GM06990 (cell line): ENCODE results near the gene DGKI.

ENCODE experiments used
- DNase-seq: peaks from one replicate; pipeline ENCODE4 v3.0.0-alpha.2; 2011; ENCODE audit not compliant: insufficient read length; ENCODE audit errors: extremely low read depth
- H3K27me3 ChIP-seq: replicated peaks from 2 replicates; pipeline ENCODE4 v1.6.0; 2011; ENCODE audit warnings: low read length; ENCODE audit not compliant: control insufficient read depth, insufficient read depth
- H3K36me3 ChIP-seq: 2 replicates; pipeline ENCODE4 v1.5.1; 2011; ENCODE audit warnings: low read length; ENCODE audit not compliant: control insufficient read depth, insufficient read depth
- H3K4me3 ChIP-seq: replicated peaks from 2 replicates; pipeline ENCODE4 v1.5.1; 2011; ENCODE audit warnings: low read depth, mild to moderate bottlenecking, control low read depth, low read length
- TF ChIP-seq, protein P1 (sequence below): IDR thresholded peaks from 2 replicates; pipeline ENCODE4 v1.5.1; 2011; ENCODE audit warnings: low read length, control low read depth, mild to moderate bottlenecking, inconsistent platforms; ENCODE audit not compliant: insufficient read depth, poor library complexity, severe bottlenecking

The DGKI gene

DNA sequence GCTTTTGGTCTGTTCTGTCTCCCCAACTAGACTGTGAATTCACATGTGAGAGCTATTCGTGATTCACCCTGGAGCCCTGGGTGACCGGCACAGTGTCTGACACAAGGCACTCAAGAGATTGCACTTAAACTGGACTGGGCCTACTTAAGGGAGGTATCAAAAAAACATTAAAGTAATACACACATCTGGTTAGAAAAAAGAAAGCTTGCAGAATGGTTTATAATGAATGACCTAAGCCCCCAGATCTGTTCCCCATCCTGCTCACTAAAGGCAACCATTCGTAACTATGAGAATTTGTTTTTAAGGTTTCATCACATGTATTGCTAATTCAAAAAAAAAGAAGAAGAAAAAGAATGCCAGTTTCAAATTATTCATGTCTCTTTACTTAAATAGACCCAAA is 74.5 kb downstream of the DGKI start:
- TF ChIP-seq, protein P1, sequence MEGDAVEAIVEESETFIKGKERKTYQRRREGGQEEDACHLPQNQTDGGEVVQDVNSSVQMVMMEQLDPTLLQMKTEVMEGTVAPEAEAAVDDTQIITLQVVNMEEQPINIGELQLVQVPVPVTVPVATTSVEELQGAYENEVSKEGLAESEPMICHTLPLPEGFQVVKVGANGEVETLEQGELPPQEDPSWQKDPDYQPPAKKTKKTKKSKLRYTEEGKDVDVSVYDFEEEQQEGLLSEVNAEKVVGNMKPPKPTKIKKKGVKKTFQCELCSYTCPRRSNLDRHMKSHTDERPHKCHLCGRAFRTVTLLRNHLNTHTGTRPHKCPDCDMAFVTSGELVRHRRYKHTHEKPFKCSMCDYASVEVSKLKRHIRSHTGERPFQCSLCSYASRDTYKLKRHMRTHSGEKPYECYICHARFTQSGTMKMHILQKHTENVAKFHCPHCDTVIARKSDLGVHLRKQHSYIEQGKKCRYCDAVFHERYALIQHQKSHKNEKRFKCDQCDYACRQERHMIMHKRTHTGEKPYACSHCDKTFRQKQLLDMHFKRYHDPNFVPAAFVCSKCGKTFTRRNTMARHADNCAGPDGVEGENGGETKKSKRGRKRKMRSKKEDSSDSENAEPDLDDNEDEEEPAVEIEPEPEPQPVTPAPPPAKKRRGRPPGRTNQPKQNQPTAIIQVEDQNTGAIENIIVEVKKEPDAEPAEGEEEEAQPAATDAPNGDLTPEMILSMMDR: no peak
- H3K4me3 ChIP-seq: no peak overlapping the region
- H3K36me3 ChIP-seq: no peaks in the 10 kb centered on the region
- DNase-seq: no peak
- no peaks in the 10 kb centered on the region for H3K27me3 ChIP-seq

DNA sequence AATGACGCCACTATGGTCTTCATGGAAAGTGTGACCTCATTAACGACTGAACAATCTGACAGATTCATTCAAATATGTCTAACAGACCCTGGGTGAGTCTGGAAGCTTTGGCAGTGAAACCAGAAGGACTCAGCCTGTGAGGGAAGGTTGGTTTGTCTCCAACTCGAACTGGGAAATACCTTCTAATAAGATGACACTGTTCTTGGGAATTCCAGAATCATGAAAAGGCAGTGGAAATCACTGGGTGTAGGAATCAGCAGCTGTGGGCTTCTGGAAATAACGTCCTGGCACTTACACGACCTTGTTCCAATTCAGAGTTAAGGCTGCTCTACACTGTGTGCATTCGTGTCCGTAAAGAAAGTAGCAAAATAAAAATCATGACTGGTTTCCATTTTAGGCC is 75.1 kb downstream of the DGKI start:
- no peak for DNase-seq
- Histone ChIP-seq H3K27me3 (no peaks in the 10 kb centered on the region), H3K36me3 (no peaks in the 10 kb centered on the region), H3K4me3 (no peak overlapping the region)
- TF ChIP-seq, protein P1: no peak

DNA sequence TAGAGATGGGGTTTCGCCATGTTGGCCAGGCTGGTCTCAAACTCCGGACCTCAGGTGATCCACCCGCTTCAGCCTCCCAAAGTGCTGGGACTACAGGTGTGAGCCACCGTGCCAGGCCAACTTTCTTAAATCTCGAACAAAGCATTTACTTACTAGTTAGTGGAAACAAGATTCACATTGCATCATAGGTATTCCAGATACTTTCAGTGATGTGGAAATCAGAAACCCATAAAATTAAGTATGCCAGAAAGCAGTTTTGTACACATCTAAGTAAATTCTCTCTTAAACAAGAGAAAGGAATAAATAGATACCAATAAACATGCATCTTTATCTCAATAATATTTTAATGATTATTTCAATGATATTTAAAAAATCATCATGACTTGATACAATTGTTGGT is 75.5 kb downstream of the DGKI start:
- Histone ChIP-seq H3K27me3 (no peaks in the 10 kb centered on the region), H3K4me3 (no peak overlapping the region), H3K36me3 (no peaks in the 10 kb centered on the region)
- TF ChIP-seq, protein P1: no peak
- no peak for DNase-seq

DNA sequence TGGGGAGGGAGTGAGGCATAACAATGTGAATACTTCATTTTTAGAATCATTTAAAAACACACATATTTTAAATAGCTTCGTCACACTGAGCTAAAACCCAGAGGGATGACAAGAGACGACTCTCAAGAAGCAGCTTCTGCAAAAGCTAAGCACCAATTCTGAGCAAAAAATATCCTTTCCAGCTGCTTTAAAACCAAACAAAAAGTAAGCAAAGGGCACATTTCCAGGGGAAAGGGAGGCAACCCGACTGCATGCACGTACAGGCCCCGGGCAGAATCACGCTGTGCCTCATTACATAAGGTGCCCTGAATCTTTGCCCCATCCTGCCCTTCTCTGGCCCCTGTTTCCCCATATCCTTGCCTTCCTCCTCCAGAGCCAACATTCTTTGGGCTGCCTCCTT is 78.4 kb downstream of the DGKI start:
- Histone ChIP-seq H3K36me3 (no peaks in the 10 kb centered on the region), H3K27me3 (no peaks in the 10 kb centered on the region), H3K4me3 (no peak overlapping the region)
- TF ChIP-seq, protein P1: no peak
- no peak for DNase-seq

DNA sequence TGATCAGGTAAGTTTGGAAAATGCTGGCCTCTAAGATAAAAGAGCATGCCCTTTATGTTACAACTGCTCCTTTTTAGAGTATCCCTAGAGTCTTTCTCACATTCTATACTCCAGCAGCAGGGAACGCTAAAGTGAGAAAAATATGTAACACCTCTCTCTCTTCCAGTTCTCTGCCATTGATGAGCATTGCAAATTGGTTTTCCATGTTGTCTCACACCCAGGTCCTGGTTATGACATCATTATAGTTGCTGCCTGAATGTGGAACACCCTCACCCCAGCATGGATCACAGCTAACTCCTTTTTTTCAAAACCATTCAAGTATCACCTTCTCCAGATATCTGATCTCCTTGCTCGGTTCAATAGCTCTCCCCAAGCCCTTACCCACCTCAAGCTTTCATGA is 84.4 kb downstream of the DGKI start:
- Histone ChIP-seq H3K27me3 (no peaks in the 10 kb centered on the region), H3K4me3 (no peak overlapping the region), H3K36me3 (no peaks in the 10 kb centered on the region)
- no peak for DNase-seq
- TF ChIP-seq, protein P1: no peak

DNA sequence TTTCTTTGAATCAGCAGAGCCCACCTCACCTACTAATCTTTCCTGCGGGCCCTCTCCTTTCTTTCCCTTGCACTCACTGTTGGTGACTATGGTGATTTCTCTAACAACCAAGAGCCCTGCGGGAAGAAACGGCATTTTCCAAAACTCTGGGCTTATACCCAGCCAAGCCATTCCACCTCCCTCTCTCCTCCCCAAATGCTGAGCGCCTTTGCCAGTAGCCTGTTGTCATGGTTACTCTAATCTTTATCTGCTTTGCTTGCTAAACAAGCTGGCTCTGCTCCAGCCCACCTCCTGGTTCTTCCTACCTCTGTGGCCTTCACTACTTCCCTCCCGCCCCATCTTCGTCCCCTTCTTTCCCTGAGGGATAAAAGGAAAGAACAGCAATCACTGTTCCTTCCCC is 86.7 kb downstream of the DGKI start:
- TF ChIP-seq, protein P1: no peak
- Histone ChIP-seq H3K27me3 (no peaks in the 10 kb centered on the region), H3K36me3 (no peaks in the 10 kb centered on the region), H3K4me3 (no peak overlapping the region)
- DNase-seq: no peak
